ENCODE data around the gene ZC2HC1B. TPM values are rescaled to one million over a fixed set of nuclear protein-coding genes. Genes with fewer than 3 reads are reported as not detected.

The ZC2HC1B gene
- total RNA-seq, 1 donor from 2014 or later = not detected

DNA sequence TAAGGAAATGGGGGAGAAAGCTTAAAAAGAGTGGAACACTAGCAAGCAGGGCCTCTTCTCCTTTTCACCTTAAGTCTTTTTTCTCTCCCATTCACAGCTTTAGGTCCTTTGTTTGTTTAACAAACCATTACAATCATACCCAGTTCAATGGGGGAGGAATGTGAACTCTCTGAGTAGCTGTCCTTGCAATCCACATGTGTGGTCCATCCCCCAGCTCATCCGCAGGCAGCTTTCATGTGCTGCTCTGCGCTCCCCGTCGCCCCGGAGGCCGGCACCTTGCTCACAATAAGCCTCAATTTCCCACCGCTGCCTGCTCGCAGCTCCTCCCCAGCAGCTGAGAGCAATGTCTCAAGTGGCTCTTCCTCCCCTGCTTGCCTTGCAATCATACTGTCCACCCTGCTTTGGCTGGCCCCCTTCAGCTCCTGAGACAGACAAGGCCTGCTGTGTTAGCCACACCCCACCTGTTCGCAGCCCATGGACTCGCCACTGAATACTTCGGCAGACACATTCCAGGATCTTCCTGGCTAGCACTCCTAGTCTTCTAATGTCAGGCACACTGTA, 94.6 kb downstream of the ZC2HC1B start:
- Mint-ChIP-seq H3K27ac (no peak overlapping the region), H3K36me3 (ENCODE audit: insufficient read depth) (no peaks in the 10 kb centered on the region), H3K27me3 (peaks cover 69% of the 10 kb centered on the region), H3K9me3 (ENCODE audit: low read depth) (no peaks in the 10 kb centered on the region), H3K4me3 (ENCODE audit: low read depth) (no peak overlapping the region), H3K4me1 (ENCODE audit: low read depth) (peaks cover 32% of the 10 kb centered on the region)
- DNase-seq (ENCODE audit: low spot score, unreplicated experiment) = no peak
- TF ChIP-seq, protein P1, sequence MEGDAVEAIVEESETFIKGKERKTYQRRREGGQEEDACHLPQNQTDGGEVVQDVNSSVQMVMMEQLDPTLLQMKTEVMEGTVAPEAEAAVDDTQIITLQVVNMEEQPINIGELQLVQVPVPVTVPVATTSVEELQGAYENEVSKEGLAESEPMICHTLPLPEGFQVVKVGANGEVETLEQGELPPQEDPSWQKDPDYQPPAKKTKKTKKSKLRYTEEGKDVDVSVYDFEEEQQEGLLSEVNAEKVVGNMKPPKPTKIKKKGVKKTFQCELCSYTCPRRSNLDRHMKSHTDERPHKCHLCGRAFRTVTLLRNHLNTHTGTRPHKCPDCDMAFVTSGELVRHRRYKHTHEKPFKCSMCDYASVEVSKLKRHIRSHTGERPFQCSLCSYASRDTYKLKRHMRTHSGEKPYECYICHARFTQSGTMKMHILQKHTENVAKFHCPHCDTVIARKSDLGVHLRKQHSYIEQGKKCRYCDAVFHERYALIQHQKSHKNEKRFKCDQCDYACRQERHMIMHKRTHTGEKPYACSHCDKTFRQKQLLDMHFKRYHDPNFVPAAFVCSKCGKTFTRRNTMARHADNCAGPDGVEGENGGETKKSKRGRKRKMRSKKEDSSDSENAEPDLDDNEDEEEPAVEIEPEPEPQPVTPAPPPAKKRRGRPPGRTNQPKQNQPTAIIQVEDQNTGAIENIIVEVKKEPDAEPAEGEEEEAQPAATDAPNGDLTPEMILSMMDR (IDR thresholded peaks at IDR 0.05; ENCODE audit: unreplicated experiment) = no peak

DNA sequence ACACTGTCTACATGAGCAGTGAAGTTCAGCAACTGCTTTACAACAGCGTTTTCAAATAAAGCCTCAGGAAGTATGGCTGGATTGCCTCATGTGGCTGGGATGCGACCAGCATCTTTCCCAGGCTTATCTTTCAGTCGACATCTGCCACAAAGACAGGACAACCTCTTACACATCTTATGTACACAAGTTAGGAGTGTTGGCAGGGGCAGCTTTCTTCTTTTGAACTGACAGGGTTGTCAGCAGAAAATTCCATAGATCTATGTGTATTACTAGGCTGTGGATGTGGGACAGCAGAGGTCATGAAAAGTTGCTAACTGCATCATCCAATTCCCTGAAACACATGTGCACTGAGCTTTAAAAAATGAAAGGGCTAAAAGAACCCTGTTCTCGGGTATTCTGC, 95.7 kb downstream of the ZC2HC1B start:
- H3K27me3 Mint-ChIP-seq = peaks cover 79% of the 10 kb centered on the region
- no peak for DNase-seq (ENCODE audit: low spot score, unreplicated experiment)
- H3K36me3 Mint-ChIP-seq (ENCODE audit: insufficient read depth) = no peaks in the 10 kb centered on the region
- H3K4me3 Mint-ChIP-seq (ENCODE audit: low read depth) = no peak overlapping the region
- peaks cover 40% of the 10 kb centered on the region for H3K4me1 Mint-ChIP-seq (ENCODE audit: low read depth)
- H3K9me3 Mint-ChIP-seq (ENCODE audit: low read depth) = no peaks in the 10 kb centered on the region
- TF ChIP-seq, protein P1 (IDR thresholded peaks at IDR 0.05; ENCODE audit: unreplicated experiment) = no peak
- H3K27ac Mint-ChIP-seq = no peak overlapping the region

DNA sequence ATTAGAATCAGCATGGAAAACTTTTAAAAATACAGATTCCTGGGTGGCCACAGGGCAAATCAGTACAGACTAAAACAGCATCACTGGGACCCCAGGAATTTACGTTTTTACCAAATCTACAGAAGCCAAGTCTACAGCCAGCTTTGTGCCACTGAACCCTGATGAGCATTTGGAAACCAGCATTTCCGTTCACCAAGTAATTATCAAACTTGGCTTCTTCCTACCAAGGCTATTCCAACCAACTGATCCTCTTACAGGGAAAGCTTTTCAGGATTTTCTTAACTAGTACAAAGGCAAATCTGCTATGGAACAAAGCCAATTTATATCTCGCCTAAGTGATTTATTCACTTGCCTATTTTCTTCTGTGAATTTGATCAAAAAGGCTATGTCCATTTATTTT, 96.8 kb downstream of the ZC2HC1B start:
- TF ChIP-seq, protein P1 (IDR thresholded peaks at IDR 0.05; ENCODE audit: unreplicated experiment) = no peak
- no peak overlapping the region for H3K27ac Mint-ChIP-seq
- H3K9me3 Mint-ChIP-seq (ENCODE audit: low read depth) = no peaks in the 10 kb centered on the region
- H3K4me1 Mint-ChIP-seq (ENCODE audit: low read depth) = peaks cover 44% of the 10 kb centered on the region
- no peak overlapping the region for H3K4me3 Mint-ChIP-seq (ENCODE audit: low read depth)
- peaks cover 90% of the 10 kb centered on the region for H3K27me3 Mint-ChIP-seq
- H3K36me3 Mint-ChIP-seq (ENCODE audit: insufficient read depth) = no peaks in the 10 kb centered on the region
- no peak for DNase-seq (ENCODE audit: low spot score, unreplicated experiment)

DNA sequence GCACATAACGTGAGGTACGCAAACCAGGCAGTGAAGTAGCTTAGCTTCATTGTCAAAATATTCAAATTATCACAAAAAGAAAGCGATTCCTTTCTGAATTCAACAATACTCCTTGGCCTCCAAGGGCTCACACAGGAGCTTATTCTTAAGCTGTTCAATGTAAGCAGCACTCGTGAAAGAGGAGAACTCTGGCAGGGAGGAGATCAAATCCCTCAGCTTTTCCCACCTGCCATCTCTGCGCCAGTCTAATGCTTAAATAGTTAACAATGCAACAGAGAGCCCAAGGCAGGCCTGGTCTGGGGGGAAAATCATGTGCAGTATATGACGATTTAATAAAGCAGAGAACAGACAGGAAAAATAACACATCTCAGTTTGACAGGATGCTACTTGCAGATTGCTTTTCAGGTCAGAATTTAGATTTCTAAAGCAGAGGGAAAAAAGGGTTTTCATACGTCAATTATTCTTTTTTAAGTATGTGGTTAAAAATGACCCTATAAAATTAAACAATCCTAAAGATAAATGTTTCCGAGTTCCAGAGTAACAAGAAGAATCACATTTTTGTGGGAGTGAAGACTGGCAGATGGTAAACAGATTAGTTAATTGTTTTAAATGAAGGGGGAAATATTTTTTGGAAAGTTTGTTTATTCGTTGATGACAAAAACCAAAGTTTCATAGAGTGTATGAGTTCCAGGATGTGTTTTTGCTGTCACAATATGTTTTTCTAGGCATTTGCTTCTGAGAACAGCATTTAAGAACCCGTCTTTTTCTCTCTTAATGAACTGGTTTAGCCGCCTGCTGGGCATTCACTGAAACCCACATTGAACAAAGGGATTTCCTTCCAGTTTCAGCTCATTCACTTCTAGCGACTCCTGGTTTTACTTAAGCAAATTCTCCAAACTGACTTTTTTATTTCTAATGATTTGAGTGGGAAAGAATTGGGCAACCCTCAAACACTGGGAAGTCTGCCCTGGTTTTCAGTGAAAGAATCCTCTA, 97.9 kb downstream of the ZC2HC1B start:
- no peak overlapping the region for H3K27ac Mint-ChIP-seq
- H3K27me3 Mint-ChIP-seq = peaks cover 90% of the 10 kb centered on the region

More for the DNA sequence above, 97.9 kb downstream of the ZC2HC1B start:
- Mint-ChIP-seq H3K4me3 (ENCODE audit: low read depth) (no peak overlapping the region), H3K36me3 (ENCODE audit: insufficient read depth) (no peaks in the 10 kb centered on the region), H3K4me1 (ENCODE audit: low read depth) (peaks cover 45% of the 10 kb centered on the region), H3K9me3 (ENCODE audit: low read depth) (no peaks in the 10 kb centered on the region)
- TF ChIP-seq, protein P1 (IDR thresholded peaks at IDR 0.05; ENCODE audit: unreplicated experiment) = peak; percentile 69
- DNase-seq (ENCODE audit: low spot score, unreplicated experiment) = no peak
